Measurements from ENCODE around the gene DPPA2.

- no peak for TF ChIP-seq CTCF (IDR thresholded peaks at IDR 0.05; ENCODE audit: low read depth, low read length)
- TF ChIP-seq EZH2phosphoT487 (IDR thresholded peaks at IDR 0.05; ENCODE audit: low read depth): no peak
These were observed 8.8 kb upstream of the DPPA2 start for GRCh38 chr3:109325109-109325508.

All from OCI-LY3 (cell line).